DMS153 (cell line): ENCODE measurements around the gene NAA20.
A peak's percentile ranks its signal among the peaks of the same experiment; 100 is the strongest.

Experiments
- DNase-seq: peaks from one replicate; lab custom pipeline; 2025; lab: John Stamatoyannopoulos, UW

NAA20 gene

GRCh38 chr20:20019123-20019522 lies 2.0 kb downstream of the NAA20 start:
- DNase-seq: no peak

DNA sequence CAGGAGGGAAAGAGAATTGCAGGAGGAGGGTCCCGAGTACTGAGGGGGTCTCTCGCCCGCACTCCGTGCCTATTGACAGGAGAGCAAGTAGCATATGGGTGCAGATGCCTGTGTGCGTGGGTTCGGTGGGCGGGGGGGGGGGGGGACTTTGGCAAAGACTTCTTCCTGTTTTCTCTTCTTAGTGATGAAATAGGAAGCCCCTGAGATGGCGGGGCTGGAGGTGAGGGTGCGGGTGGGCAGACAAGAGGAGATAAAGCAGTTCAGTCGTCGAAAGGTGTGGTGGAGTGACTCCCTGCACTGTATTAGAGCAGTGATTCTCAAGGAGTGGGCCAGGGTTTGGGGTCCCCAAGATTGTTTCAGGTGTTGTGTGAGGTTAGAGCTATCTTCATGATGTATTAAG lies 3.7 kb downstream of the NAA20 start:
- no peak for DNase-seq

DNA sequence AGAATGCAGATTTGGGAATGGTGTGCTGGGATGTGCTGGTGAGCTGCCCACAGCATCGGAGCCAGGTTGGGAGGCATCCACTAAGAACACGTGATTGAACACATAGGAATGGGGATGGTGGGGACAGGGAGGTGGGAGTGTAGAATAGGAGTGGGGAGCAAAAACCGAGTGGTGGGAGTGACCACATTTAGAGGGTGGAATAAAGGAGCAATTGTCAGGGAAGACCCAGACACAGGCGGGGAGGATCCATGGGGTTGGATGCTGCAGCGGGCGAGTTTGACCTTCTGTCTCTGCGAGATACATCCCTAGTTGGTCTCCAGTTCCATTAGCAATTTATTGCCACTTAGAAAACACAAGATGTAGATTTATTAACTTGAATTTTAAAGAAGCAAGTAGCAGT lies 4.7 kb downstream of the NAA20 start:
- no peak for DNase-seq

DNA sequence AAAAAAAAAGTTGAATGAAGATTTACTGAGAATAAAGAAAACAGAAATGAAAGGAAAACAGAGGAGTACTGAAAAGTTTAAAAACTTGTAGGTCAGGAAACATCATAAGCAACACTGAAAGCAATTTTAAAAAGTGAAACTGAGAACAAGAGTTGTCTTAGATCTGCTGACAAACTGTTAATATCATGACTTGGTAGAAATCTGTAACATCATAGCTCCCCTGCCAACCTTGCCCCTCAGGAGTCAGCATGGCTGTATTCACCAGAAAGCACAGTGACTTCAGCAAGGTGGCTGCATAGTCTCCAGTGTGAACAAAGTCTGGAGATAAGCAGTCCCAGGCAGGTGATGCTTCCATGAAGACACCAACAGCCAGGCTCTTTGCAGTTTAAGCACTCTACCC lies 5.3 kb downstream of the NAA20 start:
- no peak for DNase-seq

GRCh38 chr20:20023395-20023794 lies 6.2 kb downstream of the NAA20 start:
- DNase-seq: no peak

GRCh38 chr20:20024942-20025341 lies 7.8 kb downstream of the NAA20 start:
- DNase-seq: no peak

- no peak for DNase-seq
These were observed 10.1 kb downstream of the NAA20 start for GRCh38 chr20:20027284-20027683.

DNA sequence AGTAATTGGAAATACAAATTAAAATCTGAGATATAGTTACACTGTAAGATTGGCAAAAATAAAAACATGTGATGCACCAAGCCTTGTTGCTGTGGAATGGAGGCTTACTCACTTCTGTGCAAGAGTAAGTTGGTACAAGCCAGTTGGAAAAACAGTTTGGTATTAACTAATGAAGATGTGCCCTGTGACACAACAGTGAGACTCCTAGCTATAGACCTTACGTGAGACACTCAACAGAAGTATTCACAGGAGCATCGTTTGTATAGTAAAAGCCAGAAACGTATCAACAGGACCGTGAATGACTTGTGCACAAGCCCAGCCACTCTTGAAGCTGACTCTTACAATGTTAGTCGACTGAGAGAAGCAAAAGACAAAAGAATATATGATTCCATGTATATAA lies 14.6 kb downstream of the NAA20 start:
- DNase-seq: no peak

DNA sequence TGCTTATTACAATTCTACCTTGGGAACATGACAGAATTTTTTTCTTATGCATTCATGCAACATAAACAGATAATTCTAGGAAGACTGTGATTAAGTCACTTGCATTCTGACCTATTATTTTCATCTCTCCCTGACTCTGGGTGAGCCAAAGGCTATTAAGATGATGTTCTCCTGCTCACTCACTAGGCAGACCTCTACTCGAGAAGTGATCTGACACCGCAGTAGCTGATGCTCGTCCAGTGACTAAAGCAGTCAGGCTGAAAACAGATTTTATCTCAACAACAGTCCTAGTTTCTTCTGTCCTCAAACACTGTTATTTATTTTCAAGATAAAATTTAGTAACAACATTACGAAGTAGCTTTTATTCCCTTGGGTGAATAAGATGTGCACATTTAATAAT lies 17.3 kb downstream of the NAA20 start:
- no peak for DNase-seq

- no peak for DNase-seq
These were observed 19.6 kb downstream of the NAA20 start for GRCh38 chr20:20036756-20037155.

DNA sequence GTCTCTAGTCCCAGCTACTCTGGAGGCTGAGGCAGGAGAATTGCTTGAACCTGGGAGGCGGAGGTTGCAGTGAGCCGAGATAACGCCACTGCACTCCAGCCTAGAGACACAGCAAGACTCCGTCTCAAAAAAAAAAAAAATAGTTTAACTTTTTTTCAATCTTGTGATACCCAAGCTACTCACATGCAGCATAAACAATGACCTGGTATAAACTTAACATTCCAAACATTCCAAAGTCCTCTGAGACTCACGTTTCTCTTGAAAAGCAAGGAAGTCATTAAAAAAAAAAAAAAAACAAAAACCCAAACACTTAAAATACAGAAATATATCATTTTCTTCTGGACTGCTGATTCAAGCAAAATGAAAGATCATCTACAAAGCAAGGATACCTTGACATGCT lies 20.8 kb downstream of the NAA20 start:
- no peak for DNase-seq

DNA sequence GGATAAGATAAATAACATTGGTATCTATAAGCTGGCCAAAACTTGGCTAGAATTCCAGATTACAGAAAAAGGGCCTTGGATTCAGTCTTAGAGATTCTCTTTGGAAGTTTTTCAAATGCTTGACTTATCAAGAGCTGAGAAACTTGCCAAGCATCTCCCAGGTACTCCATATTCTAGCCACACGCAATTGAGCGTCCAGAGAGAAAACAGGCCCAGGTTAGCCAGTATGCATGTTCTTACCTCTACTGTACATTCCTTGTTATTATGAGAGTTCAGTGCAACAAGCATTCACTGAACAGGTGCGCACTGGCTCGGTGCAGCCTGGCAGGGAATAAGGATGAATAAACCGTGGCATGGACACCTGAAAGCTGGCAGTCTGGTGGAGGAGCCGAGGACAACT lies 21.4 kb downstream of the NAA20 start:
- no peak for DNase-seq

DNA sequence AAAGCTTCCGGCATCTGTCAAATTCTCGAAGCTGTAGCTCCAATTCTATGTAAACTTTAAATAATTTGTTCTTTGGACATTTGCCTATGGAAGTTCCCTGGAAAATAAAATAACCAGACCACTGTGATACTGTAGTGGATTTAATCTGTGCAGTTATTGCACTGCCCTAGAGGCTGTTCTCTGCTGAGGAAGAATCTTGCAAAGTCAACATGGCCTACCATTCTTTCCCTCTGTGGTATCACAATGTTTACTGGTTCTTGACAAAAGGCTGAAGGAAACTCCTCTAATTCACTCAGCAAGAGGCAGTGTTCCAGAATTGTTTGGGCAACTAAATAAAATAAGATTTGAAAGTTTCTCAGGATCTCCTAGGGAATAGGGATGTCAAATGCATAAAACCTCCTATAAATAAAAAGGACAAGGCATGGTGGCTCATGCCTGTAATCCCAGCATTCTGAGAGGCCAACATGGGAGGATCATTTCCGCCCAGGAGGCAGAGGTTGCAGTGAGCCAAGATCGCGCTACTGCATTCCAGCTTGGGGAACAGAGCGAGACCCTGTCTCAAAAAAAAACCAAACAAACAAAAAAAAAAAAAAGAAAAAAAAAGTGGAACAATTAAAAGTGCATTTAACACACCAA lies 22.7 kb downstream of the NAA20 start:
- no peak for DNase-seq

DNA sequence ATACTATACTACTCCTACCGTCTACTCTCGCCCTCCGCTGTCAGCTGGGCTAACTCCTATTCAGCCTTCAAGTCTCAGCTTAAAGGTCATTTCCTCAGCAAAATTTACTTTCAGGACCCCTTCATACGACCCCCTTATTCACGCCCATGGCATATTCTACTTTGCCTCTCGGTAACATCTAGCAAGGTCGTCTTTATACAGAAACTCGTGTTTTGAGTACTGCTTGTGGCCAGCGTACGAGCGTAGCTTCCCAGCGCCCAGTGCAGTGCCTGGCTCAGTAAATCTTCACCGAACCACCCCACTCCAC lies 34.6 kb downstream of the NAA20 start:
- DNase-seq: no peak

- DNase-seq: peak; percentile 92
These were observed 35.2 kb downstream of the NAA20 start, which contains the start of the genes CFAP61 and CRNKL1 for GRCh38 chr20:20052074-20052970. CFAP61 (plus strand) TSS chr20:20052532; CDS start chr20:20056654, 4,122 bp downstream. CRNKL1 (minus strand) TSS chr20:20052466; CDS start chr20:20052342, 124 bp downstream.

GRCh38 chr20:20060234-20060998 lies 43.3 kb downstream of the NAA20 start:
- no peak for DNase-seq

- no peak for DNase-seq
These were observed 47.0 kb downstream of the NAA20 start for GRCh38 chr20:20063941-20064702.

DNA sequence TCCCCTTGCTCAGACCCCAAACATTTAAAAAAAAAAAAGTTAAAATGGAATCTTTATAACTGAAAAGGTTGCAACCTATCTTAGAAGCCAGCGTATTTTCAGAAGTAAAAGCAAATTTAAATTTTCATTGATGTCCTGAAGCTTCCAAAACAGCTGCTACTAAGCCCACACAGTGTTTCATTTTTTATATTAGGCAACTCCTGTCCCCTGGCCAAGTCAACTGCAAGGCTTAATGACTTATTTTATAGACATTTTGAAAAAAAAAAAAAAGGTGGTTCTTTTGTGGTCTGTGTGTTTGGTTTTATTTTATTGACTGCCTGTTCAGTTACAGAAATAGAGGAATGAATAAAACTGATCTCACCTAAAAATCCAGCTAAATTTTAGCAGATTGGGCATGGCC lies 48.2 kb downstream of the NAA20 start:
- DNase-seq: no peak

DNA sequence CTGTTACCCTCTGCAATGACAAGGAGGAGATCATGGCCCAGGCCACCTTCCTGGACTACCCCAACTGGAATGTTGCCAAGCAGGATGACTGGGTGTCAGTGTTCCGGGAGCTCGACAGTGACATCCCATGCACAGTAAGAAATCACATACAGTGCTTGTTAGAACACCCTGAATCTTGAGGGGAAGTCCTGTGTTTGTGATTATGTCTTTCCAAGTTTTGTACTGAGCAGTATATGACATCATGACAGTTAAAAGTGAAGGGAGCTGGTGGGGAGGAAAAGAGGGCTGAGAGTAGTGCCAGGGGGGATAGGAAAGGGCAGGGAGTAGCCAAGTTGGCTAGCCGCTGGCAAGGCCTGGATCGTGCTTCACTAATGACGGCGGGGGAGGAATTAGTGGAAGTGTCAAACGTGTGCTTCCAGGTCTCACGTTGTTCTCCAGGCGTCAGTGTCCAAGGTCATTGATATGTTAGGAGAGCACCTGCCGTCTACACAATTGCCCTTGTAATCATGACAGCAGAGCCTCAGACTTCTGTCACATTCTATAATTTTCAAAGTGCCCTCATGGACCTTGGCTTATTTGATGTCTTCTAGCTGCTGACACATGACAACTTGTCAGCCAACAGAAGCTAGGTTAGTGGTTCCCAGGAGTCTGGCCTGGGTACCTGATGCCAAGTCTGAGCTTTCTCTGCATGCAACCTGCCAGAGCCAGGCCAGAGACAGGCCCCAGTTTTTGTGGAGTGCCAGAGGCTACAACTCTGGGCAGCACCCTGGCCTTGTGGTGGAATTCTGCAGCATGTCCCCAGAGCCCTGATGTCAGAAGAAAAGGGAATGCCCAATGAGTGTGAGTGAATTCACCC lies 53.9 kb downstream of the NAA20 start:
- DNase-seq: no peak

DNA sequence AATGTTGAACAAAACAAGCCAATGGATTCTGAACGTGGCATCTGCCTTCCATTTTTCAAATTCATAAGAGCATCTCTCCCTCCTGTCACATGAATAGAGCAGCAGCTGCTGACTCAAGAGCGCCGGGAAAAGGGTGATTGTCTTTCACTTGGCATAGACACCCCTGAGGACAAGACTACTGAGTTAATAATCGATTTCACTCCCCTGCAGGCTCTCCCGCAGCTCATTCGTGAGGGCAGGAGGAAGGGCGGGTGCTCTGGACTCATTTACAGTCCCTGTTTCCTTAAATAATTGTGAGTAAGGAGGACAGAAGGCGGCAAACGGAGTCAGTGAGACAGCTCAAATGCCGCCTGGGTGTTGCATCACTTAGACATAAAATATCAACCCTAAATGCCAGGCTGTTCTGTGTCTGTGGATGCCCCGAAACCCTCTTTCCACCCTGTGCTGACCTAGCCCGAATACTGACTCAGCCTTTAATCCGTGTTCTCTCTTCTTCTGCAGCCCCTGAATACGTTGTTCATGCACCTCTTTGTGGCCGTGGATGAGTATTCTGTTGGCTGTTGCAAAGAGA lies 56.7 kb downstream of the NAA20 start:
- DNase-seq: no peak

- DNase-seq: no peak
These were observed 57.9 kb downstream of the NAA20 start for GRCh38 chr20:20075032-20075431.
